ENCODE measurements around the gene TENT5D.
A peak's percentile ranks its signal among the peaks of the same experiment; 100 is the strongest.
"Not testable (repeated sequence)": the region's sequence is repeated elsewhere in the genome, so short reads cannot be mapped to it uniquely, and the experiment has no call there.

The TENT5D gene

GRCh38 chrX:80420147-80420546 lies at the start of gene TENT5D:
Gene TENT5D (plus strand): TSS chrX:80420447. CDS start chrX:80442540, 22,093 bp downstream.
- TF ChIP-seq CTCF (IDR thresholded peaks at IDR 0.05; ENCODE audit: insufficient read depth, low read depth, low read length, missing control alignments): no peak
- H3K4me3 ChIP-seq (ENCODE audit: low read depth, low read length): no peak within 1 kb of the TSS
- no peak for DNase-seq (ENCODE audit: low read depth)

- not testable (repeated sequence) for DNase-seq (ENCODE audit: low read depth); H3K4me3 ChIP-seq (ENCODE audit: low read depth, low read length)
Observed at GRCh38 chrX:80385651-80386050, 34.6 kb upstream of the TENT5D start.

GRCh38 chrX:80388206-80388605 lies 32.0 kb upstream of the TENT5D start:
- no peak overlapping the region for H3K4me3 ChIP-seq (ENCODE audit: low read depth, low read length)
- TF ChIP-seq CTCF (IDR thresholded peaks at IDR 0.05; ENCODE audit: insufficient read depth, low read depth, low read length, missing control alignments): no peak
- DNase-seq (ENCODE audit: low read depth): no peak

GRCh38 chrX:80412042-80412441 lies 8.2 kb upstream of the TENT5D start:
- DNase-seq (ENCODE audit: low read depth): no peak
- no peak overlapping the region for H3K4me3 ChIP-seq (ENCODE audit: low read depth, low read length)
- TF ChIP-seq CTCF (IDR thresholded peaks at IDR 0.05; ENCODE audit: insufficient read depth, low read depth, low read length, missing control alignments): no peak

- TF ChIP-seq CTCF (IDR thresholded peaks at IDR 0.05; ENCODE audit: insufficient read depth, low read depth, low read length, missing control alignments): no peak
- H3K4me3 ChIP-seq (ENCODE audit: low read depth, low read length): no peak overlapping the region
- DNase-seq (ENCODE audit: low read depth): no peak
Observed at GRCh38 chrX:80423000-80423399, 2.8 kb downstream of the TENT5D start.

GRCh38 chrX:80423744-80424143 lies 3.5 kb downstream of the TENT5D start:
- DNase-seq (ENCODE audit: low read depth): no peak
- no peak overlapping the region for H3K4me3 ChIP-seq (ENCODE audit: low read depth, low read length)
- no peak for TF ChIP-seq CTCF (IDR thresholded peaks at IDR 0.05; ENCODE audit: insufficient read depth, low read depth, low read length, missing control alignments)

GRCh38 chrX:80430826-80431504 lies 10.7 kb downstream of the TENT5D start:
- peak; percentile 14 for DNase-seq (ENCODE audit: low read depth)
- no peak overlapping the region for H3K4me3 ChIP-seq (ENCODE audit: low read depth, low read length)

More at GRCh38 chrX:80430826-80431504, 10.7 kb downstream of the TENT5D start:
- TF ChIP-seq CTCF (IDR thresholded peaks at IDR 0.05; ENCODE audit: insufficient read depth, low read depth, low read length, missing control alignments): peak; percentile 26
